ENCODE results near the gene DLGAP1. TPM values are rescaled to one million over a fixed set of nuclear protein-coding genes. Genes with fewer than 3 reads are reported as not detected.

Gene DLGAP1
- total RNA-seq, 4 donors from 2014 or later = 0.22 to 1.5 (median 0.56) TPM

DNA sequence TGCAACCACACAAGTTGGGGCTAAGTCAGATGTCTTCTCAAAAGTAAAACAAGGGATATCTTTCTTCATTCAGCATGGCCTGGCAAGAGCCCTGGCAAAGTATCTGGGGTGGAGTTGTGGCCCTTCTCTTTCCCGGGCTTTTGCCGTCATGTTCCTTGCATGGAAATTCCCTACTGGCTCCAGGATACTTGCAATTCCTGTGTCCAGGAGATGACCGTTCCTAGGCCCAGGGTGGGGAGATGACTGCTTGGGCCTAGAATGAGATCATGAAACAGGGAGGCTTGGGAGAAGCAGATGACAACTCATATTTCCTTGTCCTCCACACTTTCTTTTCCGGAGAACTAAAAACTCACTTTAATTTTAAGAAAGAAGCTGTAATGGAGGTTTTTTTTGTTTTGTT is 944.2 kb downstream of the DLGAP1 start:
- Histone ChIP-seq H3K4me1 (no peaks in the 10 kb centered on the region), H3K9me3 (no peaks in the 10 kb centered on the region), H3K36me3 (no peaks in the 10 kb centered on the region), H3K4me3 (no peak overlapping the region), H3K27ac (no peak overlapping the region), H3K27me3 (no peaks in the 10 kb centered on the region)
- 60 to 62% methylated on average over 3 to 4 of the region's 4 CpGs for WGBS, 2 donors (ENCODE audit: low coverage in 1 of 2)
- ATAC-seq = no peak
- TF ChIP-seq POLR2A (IDR thresholded peaks at IDR 0.05) (no peak), POLR2AphosphoS5 (IDR thresholded peaks at IDR 0.05) (no peak), EP300 (IDR thresholded peaks at IDR 0.05) (no peak)
- TF ChIP-seq, protein P1, sequence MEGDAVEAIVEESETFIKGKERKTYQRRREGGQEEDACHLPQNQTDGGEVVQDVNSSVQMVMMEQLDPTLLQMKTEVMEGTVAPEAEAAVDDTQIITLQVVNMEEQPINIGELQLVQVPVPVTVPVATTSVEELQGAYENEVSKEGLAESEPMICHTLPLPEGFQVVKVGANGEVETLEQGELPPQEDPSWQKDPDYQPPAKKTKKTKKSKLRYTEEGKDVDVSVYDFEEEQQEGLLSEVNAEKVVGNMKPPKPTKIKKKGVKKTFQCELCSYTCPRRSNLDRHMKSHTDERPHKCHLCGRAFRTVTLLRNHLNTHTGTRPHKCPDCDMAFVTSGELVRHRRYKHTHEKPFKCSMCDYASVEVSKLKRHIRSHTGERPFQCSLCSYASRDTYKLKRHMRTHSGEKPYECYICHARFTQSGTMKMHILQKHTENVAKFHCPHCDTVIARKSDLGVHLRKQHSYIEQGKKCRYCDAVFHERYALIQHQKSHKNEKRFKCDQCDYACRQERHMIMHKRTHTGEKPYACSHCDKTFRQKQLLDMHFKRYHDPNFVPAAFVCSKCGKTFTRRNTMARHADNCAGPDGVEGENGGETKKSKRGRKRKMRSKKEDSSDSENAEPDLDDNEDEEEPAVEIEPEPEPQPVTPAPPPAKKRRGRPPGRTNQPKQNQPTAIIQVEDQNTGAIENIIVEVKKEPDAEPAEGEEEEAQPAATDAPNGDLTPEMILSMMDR (IDR thresholded peaks at IDR 0.05) = no peak

DNA sequence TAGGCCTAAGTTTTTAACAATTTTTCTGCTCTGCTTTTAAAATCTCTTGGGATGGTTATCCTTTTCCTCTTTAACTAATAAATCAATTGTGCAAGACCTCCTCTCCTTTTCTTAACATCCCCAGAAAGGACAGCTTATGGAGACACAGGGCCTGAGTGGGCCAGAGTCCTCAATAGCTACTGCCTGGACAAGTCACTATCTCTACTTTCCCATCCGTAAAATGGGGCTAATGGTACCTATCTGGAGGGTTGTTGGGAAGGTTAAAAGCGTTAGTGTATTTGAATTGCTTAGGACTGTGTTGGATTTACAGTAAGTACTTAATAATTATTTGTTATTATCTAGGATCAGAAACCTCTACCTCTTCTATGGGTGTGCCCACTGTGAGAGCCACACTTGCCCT is 945.1 kb downstream of the DLGAP1 start:
- Histone ChIP-seq H3K36me3 (no peaks in the 10 kb centered on the region), H3K9me3 (no peaks in the 10 kb centered on the region), H3K4me1 (no peaks in the 10 kb centered on the region), H3K4me3 (no peak overlapping the region), H3K27me3 (no peaks in the 10 kb centered on the region), H3K27ac (no peak overlapping the region)
- no peak for TF ChIP-seq POLR2A (IDR thresholded peaks at IDR 0.05)
- TF ChIP-seq, protein P1 (IDR thresholded peaks at IDR 0.05) = no peak
- TF ChIP-seq EP300 (IDR thresholded peaks at IDR 0.05) = no peak
- no peak for TF ChIP-seq POLR2AphosphoS5 (IDR thresholded peaks at IDR 0.05)
- ATAC-seq = no peak
- 85% methylated on average over 2 of the region's 2 CpGs; no CpG with 5 or more reads in 1 of the 2 donors for WGBS, 2 donors (ENCODE audit: low coverage in 1 of 2)

DNA sequence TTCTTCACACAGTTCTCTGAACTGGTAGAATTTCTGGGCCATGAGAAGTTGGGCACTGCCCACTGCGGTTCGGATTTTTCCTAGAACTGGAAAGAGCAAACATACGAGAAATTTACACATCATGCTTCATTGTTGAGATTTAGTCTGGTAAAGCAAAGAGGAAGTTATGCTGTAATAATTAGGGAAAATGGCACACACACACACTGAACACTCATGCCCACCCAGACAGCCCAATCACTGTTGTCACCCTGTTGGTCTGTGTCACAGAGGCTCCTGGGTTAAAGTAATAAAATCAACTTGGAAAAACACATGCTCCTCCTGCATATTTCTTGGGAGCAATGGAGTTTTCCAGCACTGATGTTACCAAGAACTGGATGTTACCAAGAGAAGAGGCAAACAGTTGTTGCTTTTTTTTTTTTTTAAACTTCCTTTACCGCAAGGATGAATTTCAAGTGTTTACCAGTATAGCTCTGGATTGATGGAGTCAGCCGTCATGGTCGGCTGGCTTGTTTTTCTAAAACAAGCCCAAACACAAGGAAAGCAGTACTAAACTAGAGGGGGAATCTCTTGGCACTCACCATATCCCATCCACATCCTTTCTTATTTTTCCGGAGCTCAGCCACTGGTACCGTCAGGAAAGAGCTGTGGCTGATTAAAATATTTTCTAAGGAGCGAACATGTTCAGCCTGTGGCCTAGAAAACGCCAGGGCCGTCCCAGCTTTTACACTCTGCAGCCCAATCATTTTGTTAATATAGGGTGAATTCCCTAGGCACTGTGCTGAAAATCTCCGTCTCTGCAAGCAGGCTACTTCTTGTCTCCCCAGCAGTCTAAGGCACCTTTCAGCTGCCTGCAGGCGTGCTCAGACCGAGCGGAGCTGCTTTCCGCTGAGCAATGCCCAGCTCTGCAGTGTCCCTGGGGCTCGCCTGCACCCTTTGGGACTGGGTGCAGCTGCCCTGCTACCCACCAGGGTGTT is 946.2 kb downstream of the DLGAP1 start:
- H3K27ac ChIP-seq = no peak overlapping the region
- ATAC-seq = no peak
- no peak overlapping the region for H3K4me3 ChIP-seq
- no peak for TF ChIP-seq EP300 (IDR thresholded peaks at IDR 0.05)
- TF ChIP-seq POLR2A (IDR thresholded peaks at IDR 0.05) = no peak
- TF ChIP-seq POLR2AphosphoS5 (IDR thresholded peaks at IDR 0.05) = no peak
- TF ChIP-seq, protein P1 (IDR thresholded peaks at IDR 0.05) = no peak
- no peaks in the 10 kb centered on the region for H3K36me3 ChIP-seq
- H3K9me3 ChIP-seq = no peaks in the 10 kb centered on the region
- H3K4me1 ChIP-seq = no peaks in the 10 kb centered on the region
- no peaks in the 10 kb centered on the region for H3K27me3 ChIP-seq
- WGBS, 2 donors (ENCODE audit: low coverage in 1 of 2) = 63 to 68% methylated on average over 11 of the region's 17 CpGs

DNA sequence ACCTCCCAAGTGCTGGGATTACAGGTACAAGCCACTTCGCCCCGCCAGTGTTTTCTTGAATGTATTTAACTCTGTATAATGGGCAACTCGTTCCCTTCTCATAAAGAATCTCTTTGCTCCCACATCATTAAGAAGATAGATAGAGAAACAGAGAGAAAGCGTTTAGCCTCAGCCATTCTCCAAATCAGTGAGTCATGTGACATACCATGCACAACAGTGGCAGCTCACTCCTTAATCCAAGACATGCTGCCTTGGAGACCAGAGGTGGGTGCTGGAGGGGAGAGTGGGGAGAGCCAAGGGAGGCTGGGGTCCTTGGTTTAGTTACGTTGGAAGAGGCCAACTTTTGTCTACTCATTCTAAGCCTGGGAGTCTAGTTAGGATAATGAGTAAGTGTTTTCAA is 950.5 kb downstream of the DLGAP1 start:
- H3K4me3 ChIP-seq = no peak overlapping the region
- WGBS, 2 donors (ENCODE audit: low coverage in 1 of 2) = 80 to 84% methylated on average over 2 to 5 of the region's 5 CpGs
- TF ChIP-seq EP300 (IDR thresholded peaks at IDR 0.05) = no peak
- no peak for TF ChIP-seq POLR2A (IDR thresholded peaks at IDR 0.05)
- TF ChIP-seq, protein P1 (IDR thresholded peaks at IDR 0.05) = no peak
- TF ChIP-seq POLR2AphosphoS5 (IDR thresholded peaks at IDR 0.05) = no peak
- no peaks in the 10 kb centered on the region for H3K9me3 ChIP-seq
- ATAC-seq = no peak
- H3K36me3 ChIP-seq = no peaks in the 10 kb centered on the region
- peaks cover 0 to 4% (median 0%) of the 10 kb centered on the region in 3 donors for H3K4me1 ChIP-seq
- no peak overlapping the region for H3K27ac ChIP-seq
- H3K27me3 ChIP-seq = peaks cover 25% of the 10 kb centered on the region

GRCh38 chr18:3502650-3503049 is 952.5 kb downstream of the DLGAP1 start:
- Histone ChIP-seq H3K4me3 (no peak overlapping the region), H3K4me1 (peaks cover 0 to 15% (median 3%) of the 10 kb centered on the region in 3 donors), H3K27ac (no peak overlapping the region), H3K9me3 (no peaks in the 10 kb centered on the region), H3K36me3 (no peaks in the 10 kb centered on the region), H3K27me3 (peaks cover 34% of the 10 kb centered on the region)
- no peak for ATAC-seq
- TF ChIP-seq POLR2AphosphoS5 (IDR thresholded peaks at IDR 0.05) = no peak
- TF ChIP-seq, protein P1 (IDR thresholded peaks at IDR 0.05) = no peak
- TF ChIP-seq POLR2A (IDR thresholded peaks at IDR 0.05) = no peak
- TF ChIP-seq EP300 (IDR thresholded peaks at IDR 0.05) = no peak
- WGBS, 2 donors (ENCODE audit: low coverage in 1 of 2) = 69 to 71% methylated on average over 4 of the region's 4 CpGs

Data from gastroesophageal sphincter (tissue), 4 donors.